Measurements from ENCODE around the gene PRSS56. TPM values are rescaled to one million over a fixed set of nuclear protein-coding genes. Genes with fewer than 3 reads are reported as not detected.

Gene PRSS56
- total and polyA plus RNA-seq, 3 donors from 2014 or later, result 0.86 to 1.2 (median 0.87) TPM

DNA sequence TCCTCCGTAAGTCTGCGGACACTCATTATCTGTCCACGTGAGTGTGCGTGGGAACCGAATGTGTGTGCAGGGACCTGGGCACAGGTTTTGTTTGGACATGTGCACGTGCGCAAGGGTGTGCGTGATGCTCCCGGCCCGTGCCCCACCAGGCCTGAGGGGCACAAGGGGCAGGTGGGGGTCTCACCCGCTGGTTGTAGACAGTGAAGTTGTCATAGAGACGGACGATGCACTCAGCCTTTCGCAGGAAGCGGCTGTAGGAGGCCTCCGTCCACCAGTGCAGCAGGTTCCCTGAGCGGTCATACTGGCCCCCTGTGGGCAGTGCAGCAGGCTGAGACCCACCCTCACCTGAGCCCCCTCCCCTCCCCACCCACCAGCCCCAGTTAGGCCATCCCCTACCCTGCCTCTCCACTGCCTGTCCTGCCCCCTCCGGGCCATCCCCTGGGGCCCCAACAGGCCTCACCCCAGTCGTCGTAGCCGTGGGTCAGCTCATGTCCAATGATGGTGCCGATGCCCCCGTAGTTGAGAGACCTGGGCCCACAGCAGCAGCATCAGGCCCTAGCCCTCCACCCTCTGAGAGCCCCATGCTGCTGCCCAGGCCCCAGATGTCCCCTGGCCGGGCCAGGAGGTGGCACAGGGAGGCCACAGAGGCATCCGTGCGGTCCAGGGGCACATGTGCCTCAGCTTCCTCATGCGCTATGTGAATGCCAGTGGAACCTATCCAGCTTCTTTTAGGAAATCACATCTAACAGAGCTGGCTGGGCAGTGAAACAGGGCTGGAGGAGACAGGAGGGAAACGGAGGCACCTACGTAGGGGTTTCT, 38.7 kb upstream of the PRSS56 start:
- Histone ChIP-seq H3K4me3 (no peak overlapping the region), H3K36me3 (ENCODE audit: low read depth, missing control alignments) (no peaks in the 10 kb centered on the region), H3K4me1 (no peaks in the 10 kb centered on the region), H3K9me3 (no peaks in the 10 kb centered on the region), H3K27ac (no peak overlapping the region), H3K27me3 (no peaks in the 10 kb centered on the region)
- WGBS, 2 donors, result 95 to 96% methylated on average over 21 to 28 of the region's 29 CpGs
- DNase-seq, result no peak
- no peak for TF ChIP-seq POLR2A (IDR thresholded peaks at IDR 0.05)
- TF ChIP-seq, protein P1, sequence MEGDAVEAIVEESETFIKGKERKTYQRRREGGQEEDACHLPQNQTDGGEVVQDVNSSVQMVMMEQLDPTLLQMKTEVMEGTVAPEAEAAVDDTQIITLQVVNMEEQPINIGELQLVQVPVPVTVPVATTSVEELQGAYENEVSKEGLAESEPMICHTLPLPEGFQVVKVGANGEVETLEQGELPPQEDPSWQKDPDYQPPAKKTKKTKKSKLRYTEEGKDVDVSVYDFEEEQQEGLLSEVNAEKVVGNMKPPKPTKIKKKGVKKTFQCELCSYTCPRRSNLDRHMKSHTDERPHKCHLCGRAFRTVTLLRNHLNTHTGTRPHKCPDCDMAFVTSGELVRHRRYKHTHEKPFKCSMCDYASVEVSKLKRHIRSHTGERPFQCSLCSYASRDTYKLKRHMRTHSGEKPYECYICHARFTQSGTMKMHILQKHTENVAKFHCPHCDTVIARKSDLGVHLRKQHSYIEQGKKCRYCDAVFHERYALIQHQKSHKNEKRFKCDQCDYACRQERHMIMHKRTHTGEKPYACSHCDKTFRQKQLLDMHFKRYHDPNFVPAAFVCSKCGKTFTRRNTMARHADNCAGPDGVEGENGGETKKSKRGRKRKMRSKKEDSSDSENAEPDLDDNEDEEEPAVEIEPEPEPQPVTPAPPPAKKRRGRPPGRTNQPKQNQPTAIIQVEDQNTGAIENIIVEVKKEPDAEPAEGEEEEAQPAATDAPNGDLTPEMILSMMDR (IDR thresholded peaks at IDR 0.05), result no peak
- intact Hi-C loops (cut with DNase I; ENCODE audit: low total_unique reads), result no loop called here

DNA sequence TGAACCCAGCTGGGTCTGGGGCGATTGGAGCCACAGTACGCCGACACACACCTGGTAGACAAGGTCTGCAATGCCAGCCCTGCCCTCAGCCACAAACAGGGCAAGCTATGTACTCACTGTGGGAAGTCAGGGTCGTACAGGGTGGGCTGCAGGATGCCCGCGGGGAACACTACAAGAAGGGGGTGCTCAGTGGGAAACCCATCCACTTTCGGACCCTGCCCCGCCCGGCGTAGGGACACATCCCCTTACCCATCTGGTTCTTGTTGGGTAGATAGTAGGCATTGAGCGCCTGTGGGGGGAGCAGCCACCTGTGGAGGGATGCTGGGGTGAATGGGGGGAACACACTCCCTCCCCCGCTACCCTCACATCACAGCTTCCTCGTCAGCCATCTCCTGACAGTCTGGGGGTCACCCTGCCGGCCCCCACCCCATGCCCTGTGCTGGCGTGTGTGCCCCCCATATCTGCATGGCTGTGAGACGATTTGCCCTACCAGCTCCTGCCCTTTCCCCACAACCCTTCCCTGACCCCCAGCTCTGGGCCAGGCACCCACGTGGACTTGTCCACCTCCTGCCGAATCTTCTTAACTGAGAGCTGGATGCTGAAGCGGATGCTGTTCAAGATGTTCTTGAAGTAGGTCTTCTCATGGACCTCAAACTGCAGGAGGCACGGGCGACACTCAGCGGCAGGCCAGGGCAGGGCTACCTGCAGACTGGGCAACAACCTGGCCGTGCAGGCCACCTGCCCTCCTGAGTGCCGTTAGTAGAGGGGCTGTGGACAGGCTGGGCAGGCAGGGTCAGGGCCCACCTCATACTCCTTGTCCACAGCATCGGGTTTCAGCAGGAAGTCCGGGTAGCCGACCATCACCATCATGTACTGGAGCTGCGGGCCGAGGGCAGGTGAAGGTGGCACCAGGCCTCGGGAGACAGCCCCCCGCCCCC, 37.6 kb upstream of the PRSS56 start:
- Histone ChIP-seq H3K27ac (no peak overlapping the region), H3K4me1 (peaks cover 4% of the 10 kb centered on the region), H3K36me3 (ENCODE audit: low read depth, missing control alignments) (no peaks in the 10 kb centered on the region), H3K27me3 (no peaks in the 10 kb centered on the region), H3K4me3 (no peak overlapping the region), H3K9me3 (no peaks in the 10 kb centered on the region)
- DNase-seq, result no peak
- 94 to 98% methylated on average over 14 to 31 of the region's 31 CpGs for WGBS, 2 donors
- TF ChIP-seq, protein P1 (IDR thresholded peaks at IDR 0.05), result no peak
- no peak for TF ChIP-seq POLR2A (IDR thresholded peaks at IDR 0.05)
- intact Hi-C loops (cut with DNase I; ENCODE audit: low total_unique reads), result no loop called here

DNA sequence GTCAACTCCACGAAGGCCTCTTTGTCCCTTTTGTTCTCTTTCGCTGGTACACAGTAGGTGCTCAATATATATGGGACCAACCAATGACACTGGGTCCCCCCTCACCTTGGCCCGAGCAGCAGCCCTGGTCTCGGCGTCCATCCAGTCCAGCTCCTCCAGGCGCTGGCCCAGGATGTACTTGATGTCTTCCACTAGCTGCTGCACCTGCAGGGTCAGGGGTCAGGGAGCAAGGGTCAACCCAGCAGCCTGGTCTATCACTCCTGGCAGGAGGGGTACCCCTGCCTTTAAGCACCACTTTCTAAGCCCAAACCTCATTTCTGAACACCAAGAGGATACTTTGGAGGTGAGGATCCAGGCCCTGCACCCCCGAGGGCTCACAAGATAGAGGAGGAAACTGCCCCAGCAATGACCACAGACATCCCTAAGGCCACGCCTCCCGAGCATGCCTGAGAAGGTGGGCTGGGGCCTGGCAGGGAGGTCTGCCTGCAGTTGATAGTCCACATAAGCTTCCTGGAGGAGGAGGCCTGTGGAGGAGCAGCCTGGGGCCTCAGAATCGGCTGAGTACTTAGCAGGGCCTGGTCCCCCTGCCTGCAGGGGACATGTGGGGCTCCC, 36.8 kb upstream of the PRSS56 start:
- no peak overlapping the region for H3K27ac ChIP-seq
- peaks cover 4% of the 10 kb centered on the region for H3K4me1 ChIP-seq
- no peak for DNase-seq
- no peak for TF ChIP-seq POLR2A (IDR thresholded peaks at IDR 0.05)
- TF ChIP-seq, protein P1 (IDR thresholded peaks at IDR 0.05), result no peak
- H3K36me3 ChIP-seq (ENCODE audit: low read depth, missing control alignments), result no peaks in the 10 kb centered on the region
- no peak overlapping the region for H3K4me3 ChIP-seq
- intact Hi-C loops (cut with DNase I; ENCODE audit: low total_unique reads), result no loop called here
- no peaks in the 10 kb centered on the region for H3K27me3 ChIP-seq
- no peaks in the 10 kb centered on the region for H3K9me3 ChIP-seq
- 87 to 92% methylated on average over 6 to 10 of the region's 10 CpGs for WGBS, 2 donors

DNA sequence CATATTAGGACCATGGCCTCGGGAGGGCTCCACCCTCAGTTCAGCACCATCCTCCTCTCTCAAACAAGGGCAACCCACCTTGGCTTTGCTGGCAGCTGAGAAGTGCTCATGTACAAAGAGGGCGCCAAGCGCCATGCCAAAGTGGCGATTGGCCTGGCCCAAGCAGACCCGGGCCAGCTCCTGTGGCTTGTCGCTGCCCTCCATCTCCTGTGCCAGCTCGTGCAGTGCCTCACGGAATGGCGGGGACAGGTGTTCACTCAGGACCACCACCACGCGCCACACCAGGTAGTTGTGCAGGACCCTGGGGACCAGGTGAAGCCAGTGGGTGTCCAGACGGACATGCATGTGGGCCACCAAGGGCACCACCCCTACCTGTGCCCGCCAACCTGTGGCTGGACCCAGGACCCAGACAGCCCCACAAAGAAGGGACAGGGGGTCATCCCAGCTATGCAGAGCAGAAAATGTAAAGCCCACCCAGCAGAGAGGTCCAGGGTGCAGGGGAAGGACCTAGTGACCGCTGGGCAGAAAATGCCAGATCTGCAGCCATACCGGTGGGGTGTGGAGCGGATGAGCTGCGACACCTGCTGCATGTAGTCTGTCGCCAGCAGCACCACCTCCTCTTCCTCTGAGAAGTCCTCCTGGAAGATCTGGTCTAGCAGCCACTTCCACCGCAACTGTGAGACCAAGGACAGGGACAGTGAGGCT, 36.1 kb upstream of the PRSS56 start:
- TF ChIP-seq, protein P1 (IDR thresholded peaks at IDR 0.05), result no peak
- no peak for TF ChIP-seq POLR2A (IDR thresholded peaks at IDR 0.05)
- Histone ChIP-seq H3K27ac (no peak overlapping the region), H3K4me3 (no peak overlapping the region), H3K4me1 (peaks cover 4% of the 10 kb centered on the region), H3K36me3 (ENCODE audit: low read depth, missing control alignments) (no peaks in the 10 kb centered on the region), H3K27me3 (no peaks in the 10 kb centered on the region), H3K9me3 (no peaks in the 10 kb centered on the region)
- intact Hi-C loops (cut with DNase I; ENCODE audit: low total_unique reads), result no loop called here
- DNase-seq, result no peak
- 97% methylated on average over 5 to 19 of the region's 19 CpGs for WGBS, 2 donors

All from testis (tissue), 3 donors.